ENCODE measurements around the gene SELPLG.

- no peak for TF ChIP-seq CTCF (IDR thresholded peaks at IDR 0.05)
- TF ChIP-seq POLR2A (IDR thresholded peaks at IDR 0.05) = no peak
- no peak for TF ChIP-seq POLR2AphosphoS5 (IDR thresholded peaks at IDR 0.05)
These were observed 23.5 kb upstream of the SELPLG start for GRCh38 chr12:108657130-108657745.

Data from prostate gland (tissue), 2 donors.